Right renal pelvis (tissue), 4 donors: ENCODE data around the gene DYNLT2. TPM values are rescaled to one million over a fixed set of nuclear protein-coding genes. Genes with fewer than 3 reads are reported as not detected.

Source experiments
- DNase-seq, 4 donors: peaks; one replicate each; pipeline ENCODE4 v3.0.0-alpha.2; 2013; ENCODE audit warnings: low read depth in 4 of 4, low spot score in 3 of 4, missing footprints in 1 of 4
- polyA plus RNA-seq, 4 donors: library from polyadenylated mRNA; unstranded; fragments of 120-200 nt; gene quantifications; one replicate each; pipeline ENCODE4 v1.2.1, GENCODE V29; 2013; ENCODE audit not compliant: insufficient read length in 4 of 4

Gene DYNLT2
- polyA plus RNA-seq, 4 donors = 6.7 to 9.6 (median 9.3) TPM

DNA sequence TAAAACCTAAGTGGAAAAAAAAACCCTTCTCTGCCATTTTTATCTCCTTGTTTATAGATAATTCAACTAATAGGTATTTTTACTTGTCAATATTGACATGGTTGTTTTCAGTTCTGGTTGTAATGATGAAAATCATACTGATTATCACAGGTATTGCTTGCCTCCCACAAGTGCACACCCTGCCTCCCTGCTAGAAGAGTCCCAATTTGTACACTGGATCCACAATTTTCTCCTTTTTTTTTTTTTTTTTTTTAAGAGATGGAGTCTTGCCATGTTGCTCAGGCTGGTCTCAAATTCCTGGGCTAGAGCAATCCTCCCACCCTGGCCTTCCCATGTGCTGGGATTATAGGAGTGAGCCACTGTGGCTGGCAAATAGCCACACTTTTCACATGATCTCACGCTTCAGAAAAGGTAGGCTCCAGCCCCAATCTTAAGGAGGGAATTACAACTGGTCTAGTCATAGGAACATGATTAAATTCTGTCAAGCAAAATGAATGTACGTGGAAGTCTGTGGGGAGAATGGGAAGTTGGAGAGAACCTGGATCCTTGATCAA lies 12.3 kb downstream of the DYNLT2 start:
- DNase-seq = no peak

DNA sequence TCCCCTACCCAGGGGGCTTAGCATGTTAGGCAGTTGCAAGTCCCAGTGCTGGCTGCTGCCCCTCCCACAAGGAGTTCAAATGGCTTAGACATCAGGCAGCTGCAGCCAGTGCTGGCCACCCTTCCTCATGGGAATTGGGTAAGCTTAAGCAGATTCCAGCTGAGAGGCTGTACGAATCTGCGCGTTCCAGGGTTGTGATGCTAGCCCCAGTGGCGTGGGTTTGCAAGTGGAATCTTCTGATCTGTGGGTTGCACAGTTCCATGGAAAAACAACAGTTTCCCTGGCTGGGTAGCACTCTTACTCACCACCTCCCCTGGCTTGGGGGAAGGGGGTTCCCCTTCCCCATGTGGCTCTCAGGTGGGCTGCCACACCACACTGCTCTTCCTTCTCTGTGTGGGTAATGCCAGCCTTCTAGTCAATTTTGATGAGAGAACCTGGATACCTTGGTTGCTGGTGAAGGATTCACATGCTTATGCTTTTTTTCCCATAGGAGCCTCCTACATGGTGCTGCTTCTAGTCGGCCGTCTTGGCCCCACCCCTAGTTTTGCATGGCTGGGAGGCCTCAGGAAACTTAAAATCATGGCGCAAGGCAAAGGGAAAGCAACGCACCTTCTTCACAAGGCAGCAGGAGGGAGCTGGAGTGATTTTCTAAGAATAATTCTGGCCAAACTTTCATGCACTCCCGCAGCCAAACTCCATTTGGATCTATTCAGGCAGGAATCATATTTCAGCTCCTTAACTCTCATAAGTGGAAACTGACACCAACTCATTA lies 13.0 kb downstream of the DYNLT2 start:
- DNase-seq = no peak

DNA sequence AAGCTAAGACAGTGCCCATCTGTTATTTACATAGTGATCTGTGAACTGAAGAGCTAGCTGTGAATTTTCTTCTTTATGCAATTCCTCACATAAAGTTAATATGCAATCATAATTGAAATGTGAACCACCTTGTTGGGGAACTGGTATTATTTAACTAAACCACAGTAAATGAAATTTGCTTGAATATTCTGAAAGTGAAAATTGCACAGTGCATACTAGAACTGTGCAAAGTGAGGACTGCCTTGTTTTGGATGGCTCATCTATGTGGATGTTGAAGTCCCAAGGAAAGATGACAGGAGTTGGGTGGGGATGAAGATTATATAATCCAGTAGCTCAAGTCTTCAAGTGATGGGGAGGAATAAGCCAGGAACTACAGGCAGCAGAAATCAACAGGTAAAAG lies 21.4 kb downstream of the DYNLT2 start:
- no peak for DNase-seq

DNA sequence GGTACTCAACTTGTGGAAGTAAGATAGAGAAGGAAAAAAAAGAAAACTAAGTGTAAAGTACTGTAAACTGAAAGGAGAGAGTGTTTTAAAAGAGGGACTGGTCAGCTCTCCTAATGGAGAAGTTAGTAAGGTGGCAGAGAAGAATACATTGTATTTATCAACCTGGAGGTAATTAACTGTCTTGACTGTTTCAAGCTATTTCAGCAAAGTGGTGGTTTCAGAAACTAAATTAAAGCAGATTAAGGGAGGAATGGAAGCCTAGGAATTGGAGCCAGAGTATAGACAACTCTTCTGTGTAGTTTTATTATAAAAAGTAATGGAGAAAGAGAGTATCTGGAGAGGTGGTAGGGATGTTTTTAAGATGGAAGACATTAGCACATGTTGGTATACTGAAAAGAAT lies 24.4 kb downstream of the DYNLT2 start:
- no peak for DNase-seq

DNA sequence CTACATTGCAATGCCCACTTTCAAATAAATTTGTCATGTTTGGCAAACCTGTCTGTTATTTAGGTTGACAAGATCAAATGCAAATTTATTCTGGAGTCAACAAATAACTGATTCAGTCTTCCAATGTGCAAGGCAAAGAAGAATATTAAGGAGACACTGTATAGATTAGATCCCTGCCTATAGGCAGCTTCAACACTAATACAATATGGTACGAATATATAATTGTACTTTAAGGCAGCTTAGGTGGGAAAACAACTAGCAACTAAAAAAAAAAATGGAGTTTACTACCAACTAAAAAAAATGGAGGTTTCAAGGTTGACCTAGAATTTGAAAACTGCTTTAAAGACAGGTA lies 25.3 kb downstream of the DYNLT2 start:
- no peak for DNase-seq

DNA sequence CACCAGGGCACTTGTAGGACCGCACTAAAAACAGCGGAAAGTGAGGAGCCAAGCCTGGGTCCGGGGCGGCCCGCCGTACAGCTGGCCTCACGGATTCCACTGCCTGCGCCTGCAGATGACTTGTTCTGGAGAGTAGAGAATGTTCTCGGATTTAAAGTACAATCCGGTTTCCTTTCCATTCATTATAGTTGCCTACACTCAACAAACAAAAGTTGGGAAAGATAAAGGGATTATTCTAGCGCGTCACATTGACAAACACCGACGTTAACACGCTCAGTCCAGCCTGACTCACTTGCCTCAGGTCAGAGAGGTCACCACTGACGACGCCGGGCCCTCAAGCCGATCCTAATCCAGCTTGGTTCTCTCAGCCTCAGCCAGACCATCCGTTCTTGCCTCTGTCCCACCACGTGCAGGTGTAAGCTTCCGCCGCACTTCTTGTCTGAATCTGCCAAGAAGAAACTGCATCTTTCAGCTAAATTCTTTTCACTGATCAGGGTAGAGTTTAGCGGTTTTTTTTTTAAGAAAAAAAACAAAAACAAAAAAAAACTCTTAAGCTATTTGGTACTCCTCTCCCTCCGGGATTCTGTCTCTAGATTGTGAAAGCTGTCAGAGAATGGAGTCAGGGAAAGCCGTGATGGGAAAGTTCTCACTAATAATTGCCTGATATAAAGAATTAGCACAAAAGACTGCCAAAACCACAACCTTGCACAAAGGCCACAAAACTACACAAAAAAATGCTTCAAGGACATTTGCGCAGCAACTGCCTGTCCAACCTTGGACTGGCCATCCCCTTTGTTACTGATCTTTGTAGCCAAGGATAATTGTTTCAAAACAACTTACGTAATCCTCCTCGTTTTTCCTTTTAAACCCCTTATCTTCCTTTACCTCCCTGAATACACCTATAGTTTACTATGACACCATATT lies 26.0 kb downstream of the DYNLT2 start:
- DNase-seq = peak; percentile 25 to 57 (median 51)

DNA sequence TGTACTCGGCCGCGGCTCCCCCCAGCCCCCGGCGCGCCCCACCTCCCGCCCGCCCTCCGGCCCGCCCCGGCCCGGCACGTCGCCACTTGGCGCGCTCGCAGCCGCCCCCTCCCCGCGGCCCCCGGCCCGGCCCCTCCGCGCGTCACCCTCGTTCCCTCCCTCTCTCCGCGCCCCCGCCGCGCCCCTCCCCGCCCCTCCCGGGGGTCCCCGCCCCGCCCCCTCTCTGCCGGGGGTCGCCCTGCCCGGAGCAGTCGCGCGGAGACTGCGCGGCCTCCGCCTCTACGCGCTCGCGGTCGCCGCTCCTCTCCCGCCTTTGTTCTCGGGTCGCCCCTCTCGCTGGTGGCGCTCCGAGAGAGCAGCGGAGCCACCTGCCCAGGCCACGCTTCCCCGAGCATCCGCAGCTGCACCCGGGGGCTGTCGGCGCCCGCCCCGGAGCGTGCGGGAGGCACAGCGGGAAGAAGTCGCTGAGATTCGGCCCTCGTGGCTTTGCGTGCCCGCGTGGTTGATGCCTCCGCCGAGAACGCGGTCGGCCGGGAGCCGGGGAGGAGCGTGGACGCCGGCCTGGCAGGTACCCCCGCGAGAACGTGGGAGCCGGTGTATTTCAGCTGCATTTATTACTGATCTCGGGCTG lies 26.8 kb downstream of the DYNLT2 start, which contains the start of gene PHF10:
Gene PHF10 (minus strand): TSS at position 7 of the 631 bp plus-strand sequence. CDS start 569 bp downstream, outside the sequence.
- DNase-seq = peak; percentile 56 to 68 (median 58)

DNA sequence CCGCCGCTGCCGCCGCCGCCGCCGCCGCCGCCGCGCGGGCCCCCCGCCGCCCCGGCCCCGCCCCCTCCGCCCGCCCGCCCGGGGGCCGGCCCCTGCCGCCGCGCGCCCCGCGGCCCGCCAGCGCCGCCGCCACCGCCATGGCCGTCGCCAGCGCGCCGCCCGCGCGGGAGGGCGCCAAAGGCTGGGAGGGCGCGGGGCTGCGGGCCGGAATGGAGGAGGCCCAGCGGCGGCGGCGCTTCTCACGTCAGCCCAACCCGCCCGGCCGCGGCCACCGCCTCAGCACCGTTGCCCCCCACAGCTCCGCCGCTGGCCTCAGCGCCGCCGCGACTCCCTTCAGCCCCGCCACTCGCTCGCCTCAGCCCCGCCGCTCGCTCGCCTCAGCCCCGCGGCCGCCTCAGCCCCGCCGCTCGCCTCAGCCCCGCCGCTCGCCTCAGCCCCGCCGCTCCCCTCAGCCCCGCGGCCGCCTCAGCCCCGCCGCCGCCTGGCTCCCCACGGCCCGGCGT lies 27.3 kb downstream of the DYNLT2 start:
- no peak for DNase-seq

DNA sequence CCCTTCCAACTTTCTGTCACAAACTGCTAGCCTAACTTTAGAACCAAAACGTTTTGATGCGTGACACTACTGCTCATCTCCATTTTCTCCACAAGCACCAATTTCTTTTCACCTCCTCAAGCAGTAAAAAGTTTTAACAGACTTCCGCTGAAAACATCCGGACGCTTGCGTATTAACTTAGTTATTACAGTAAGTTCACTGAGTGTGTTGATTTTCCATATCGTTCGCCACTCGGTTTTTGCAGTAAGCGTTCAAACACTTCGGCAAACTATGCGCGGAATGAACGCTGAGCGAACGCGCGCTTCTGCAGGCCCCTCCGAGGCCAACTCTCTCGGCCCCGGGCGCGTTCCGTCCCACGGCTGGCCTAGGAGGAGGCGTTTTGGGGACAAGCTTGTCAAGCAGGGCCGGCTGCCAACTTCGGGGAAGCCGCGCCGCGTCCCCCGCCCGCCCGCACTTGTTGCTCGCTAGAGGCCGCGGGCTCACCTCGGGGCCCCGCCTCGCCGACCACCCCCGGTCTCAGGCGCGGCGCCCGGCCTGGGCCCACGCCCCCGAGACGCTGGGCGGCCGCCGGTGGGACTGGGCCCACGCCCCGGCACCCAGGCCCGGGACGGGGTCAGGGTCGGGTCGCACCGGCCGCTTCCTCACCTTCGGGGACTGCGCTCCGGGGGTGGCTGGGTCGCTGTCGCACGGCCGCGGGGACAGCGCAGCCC lies 28.0 kb downstream of the DYNLT2 start:
- peak; percentile 49 to 62 (median 53) for DNase-seq

DNA sequence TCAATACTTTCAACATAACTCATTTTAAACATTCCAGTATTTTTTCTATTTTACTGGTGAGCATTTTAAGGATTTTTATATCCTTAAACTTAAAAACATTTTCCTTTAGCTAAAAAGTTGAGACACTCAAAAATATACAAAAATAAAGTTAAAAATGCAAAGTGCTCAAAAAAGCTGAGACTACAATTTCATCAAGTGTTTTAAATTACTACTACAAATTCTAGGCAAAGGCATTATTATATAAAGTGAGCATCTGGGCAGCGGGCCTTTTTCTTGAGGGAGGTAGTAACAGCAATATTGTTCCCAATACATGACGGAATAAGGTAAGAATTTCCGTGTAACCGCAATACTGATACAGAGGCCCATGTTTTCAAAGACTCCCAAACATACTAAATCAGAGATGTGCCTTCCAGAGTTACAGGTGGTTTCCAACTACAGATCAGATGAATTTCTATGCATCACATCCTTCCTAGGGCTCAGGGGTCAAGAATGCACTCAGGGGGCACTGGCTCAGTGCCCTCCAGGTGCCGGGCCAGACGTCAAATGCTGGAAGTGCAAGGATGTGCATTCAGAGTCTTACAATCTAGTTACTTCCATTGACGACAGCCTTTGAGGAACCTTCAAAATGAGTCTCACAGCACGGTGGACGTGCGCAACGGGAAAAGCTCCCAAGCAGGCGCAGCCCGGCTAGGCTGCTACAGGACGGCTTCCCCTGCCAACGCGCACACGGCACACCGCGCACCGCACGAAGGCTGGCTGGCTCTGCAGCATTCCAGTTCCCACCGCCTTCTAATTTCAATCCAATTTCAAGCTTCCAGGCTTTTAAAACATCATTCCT lies 28.8 kb downstream of the DYNLT2 start:
- DNase-seq = peak in 1 of 4 donors; percentile 32

DNA sequence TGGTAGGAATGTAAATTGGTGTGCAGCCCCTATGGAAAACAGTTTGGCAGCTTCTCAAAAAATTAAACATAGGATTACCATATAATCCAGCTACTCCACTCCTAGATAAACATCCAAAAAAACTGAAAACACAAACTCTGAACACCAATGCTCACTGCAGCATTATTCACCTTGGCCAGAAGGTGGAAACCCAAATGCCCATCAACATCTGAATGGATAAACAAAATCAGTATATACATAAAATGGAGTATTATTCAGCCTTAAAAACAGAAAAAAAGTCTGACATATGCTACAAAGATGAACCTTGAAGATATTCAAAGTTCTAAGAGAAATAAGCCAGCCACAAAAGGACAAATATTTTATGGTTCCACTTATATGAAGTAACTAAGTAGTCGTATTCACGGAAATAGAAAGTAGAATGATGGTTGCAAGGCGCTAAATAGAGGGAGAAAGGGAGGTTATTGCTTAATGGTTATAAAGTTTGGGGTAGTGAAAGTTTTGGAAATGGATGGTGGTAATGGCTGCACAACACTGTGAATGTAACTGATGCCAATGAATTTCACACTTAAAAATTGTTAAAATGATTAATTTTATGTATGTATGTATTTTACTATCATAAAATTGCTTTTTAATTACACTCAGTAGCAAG lies 31.0 kb downstream of the DYNLT2 start:
- no peak for DNase-seq

DNA sequence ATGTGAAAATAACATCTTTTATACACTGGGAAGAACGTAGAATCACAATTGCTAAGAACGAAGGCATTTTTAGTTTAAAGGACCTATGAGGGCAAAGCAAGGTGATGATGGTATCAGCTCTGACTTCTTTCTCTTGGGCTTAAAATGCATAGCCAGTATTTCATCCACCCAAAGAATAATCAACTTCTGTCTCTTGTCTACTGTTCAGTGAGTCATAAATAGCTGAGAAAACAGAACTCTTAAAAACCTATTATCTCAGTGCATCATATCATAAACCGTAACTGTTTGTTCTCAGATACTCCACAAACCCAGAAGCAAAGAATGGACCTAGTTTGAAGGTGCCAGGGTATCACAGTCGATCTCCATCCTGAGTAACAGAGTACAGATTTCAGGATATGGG lies 32.3 kb downstream of the DYNLT2 start:
- DNase-seq = no peak

DNA sequence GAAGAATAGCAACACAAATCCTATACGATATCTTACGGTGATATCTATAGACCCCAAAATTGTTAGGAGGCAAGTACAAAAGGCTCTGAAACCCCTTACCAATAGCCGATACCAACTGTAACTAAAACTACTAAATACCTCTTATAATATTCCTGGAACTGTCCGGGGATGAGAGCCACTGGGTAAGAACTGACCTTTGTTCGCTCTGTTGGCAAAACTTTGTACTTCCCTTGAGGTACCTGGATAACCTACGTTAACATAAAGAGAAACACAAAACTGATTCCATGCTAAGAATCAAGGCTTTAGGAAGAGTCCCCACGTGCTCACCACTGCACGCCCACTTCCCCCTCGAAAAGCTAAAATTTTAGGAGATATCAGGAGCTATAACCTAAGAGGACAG lies 36.8 kb downstream of the DYNLT2 start:
- no peak for DNase-seq

DNA sequence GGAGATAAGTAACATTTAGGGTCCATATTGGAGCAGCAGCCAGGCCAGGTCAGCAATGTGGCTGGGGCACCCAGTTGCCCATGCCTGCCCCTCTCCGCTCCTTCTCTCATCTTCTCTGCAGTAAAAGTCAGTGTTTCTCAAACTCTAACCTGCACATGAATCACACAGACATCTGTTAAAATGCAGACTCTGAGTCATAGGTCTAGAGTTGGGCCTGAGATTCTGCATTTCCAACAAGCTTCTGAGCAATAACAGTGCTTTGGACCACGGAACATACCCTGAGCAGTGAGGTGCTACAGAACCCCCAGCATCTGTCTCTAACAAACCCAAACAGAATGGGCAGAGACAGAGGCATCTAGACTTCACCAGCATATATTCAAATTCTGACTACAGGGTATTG lies 37.2 kb downstream of the DYNLT2 start:
- no peak for DNase-seq

DNA sequence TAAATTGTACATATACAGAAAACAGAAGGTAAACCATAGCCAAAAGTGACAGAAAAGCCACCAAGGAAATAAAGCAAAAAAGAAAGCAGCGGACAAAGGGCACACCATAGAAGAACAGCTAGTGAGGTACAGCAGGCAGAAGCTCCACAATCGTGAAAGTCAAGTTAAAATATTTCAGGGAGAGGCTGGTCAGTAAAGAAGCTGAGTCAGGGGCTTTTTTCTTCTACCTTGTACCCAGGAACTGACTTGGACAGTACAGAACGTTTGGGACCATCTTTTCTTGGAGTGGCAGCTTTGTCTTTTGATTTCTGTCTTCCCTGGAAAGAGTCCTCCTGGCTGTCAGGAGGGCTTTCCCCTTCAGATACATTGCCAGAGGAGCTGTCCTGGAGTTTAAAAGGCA lies 41.4 kb downstream of the DYNLT2 start:
- DNase-seq = no peak

DNA sequence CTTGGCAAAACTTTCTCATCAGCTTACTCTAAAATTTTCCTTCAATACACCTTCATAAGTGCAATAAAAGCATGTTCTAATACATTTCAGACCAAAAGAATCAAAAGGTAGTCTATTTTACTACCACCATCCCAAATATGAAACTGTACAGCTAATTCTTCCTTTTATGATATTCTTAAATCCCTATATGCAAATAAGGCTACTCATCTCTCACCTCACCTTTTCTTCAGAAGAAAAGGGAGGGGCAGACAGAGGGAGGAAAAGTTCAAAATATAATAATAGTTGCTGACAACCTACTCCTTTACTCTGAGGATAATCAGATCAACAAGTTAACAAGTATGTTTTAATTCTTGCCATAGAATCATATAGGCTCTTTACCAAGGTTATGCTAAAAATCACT lies 42.1 kb downstream of the DYNLT2 start:
- DNase-seq = no peak

DNA sequence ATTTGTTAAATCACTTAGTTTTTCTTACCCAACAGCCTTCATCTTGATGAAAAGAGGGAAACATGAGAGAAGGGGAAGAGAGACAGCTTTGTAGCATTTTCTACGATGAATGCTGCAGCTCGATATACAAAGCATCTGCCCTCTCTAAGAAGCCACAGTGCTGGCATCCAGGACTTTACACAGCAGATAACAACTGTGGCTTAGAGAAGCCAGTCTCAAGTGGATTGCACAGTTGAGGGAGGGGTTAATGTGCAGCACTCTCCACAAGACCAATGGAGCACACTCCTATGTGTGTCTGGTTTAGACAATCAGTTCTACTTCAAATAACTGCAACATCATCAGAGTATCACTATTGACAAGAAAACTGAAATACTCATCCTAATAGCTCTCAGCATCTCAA lies 43.6 kb downstream of the DYNLT2 start:
- no peak for DNase-seq

DNA sequence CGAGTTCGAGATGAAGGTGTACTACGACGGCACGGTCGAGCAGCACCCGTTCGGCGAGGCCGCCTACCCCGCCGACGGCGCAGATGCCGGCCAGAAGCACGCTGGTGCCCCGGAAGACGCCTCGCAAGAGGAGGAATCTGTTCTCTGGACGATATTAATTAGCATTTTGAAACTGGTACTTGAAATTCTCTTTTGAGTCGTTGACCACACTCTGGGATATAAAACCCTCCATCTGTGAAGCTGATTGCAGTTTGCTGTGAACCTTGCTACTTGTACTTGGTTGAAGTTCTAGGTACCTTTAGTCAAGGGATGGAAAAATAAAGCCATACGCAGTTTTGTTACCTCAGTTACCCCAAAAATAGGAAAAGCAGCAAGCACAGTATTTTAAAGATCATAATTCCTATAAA lies 48.5 kb downstream of the DYNLT2 start:
- DNase-seq = no peak
